Measurements from ENCODE around the gene SPARC.

- no peak for TF ChIP-seq CTCF (IDR thresholded peaks at IDR 0.05)
- TF ChIP-seq EZH2 (IDR thresholded peaks at IDR 0.05) = no peak
- TF ChIP-seq EZH2phosphoT487 (IDR thresholded peaks at IDR 0.05) = no peak
These were observed 39.3 kb downstream of the SPARC start for GRCh38 chr5:151647320-151647861.
